Kidney glomerular epithelial cell (primary cell): Measurements from ENCODE around the gene HERC2.
"Not testable (repeated sequence)": the region's sequence is repeated elsewhere in the genome, so short reads cannot be mapped to it uniquely, and the experiment has no call there.

Experiments used
- DNase-seq: peaks from one replicate; lab custom pipeline; 2025; lab: John Stamatoyannopoulos, UW

HERC2 gene

DNA sequence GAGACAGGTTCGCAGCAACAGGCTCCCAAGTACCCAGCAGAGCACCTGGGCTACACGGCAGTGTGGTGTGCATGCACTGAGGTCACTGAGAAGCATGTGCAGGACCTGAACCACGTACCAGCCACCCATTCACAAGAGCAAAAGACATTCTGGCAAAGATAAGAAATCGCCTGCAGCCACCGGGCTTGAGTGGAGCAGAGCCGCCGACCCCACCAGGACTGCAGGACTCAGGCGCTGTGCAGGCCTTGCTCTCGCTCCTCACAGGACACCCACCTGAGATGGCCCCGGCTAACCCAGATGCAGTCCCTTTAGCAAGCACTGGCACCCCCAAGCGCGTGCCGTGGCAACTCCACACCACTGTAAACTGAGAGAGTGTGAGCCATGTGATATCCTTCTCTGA lies 190.6 kb downstream of the HERC2 start:
- no peak for DNase-seq

GRCh38 chr15:28130651-28131050 lies 191.3 kb downstream of the HERC2 start:
- DNase-seq, result no peak

GRCh38 chr15:28129231-28129848 lies 192.6 kb downstream of the HERC2 start:
- no peak for DNase-seq

DNA sequence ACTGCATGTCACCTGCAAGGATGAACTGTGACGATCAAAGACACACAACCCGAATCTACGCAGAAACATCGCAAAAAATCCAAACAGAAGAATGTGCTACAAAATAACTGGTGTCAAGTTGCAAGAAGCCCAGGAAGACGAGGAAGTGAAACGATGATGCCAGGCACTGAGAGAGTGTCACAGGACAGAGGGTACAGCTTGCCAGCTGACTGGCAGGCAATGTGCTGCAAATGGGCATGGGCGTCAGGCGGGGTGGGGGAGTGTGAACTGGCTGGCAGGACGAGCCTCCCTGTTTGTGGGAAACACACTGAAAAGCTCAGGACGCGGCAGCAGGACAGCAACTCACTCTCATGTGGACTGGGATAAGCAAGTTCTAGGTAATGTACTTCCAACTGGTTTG lies 193.9 kb downstream of the HERC2 start:
- DNase-seq, result no peak

DNA sequence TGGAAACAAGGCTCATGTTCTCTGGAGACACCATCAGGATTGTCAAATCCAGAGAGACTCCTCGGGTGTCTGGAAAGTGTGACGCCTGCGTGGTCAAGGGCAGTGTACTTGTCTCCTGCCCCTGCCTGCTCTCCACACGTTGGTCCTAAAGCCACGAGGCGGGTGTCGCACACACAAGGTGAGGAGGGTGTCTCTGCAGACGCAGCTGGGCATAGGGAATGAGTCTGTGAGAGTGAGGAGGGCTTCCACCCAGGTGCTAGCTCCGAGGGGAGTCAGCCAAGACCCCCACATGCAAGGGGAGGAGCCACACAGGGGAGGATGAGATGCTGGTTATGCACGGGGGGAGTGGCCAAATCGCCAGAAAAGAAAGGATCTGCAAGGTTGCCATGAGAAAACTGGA lies 194.9 kb downstream of the HERC2 start:
- DNase-seq, result no peak

- DNase-seq, result peak; percentile 13
Observed at GRCh38 chr15:28125673-28126651, 196.0 kb downstream of the HERC2 start.

DNA sequence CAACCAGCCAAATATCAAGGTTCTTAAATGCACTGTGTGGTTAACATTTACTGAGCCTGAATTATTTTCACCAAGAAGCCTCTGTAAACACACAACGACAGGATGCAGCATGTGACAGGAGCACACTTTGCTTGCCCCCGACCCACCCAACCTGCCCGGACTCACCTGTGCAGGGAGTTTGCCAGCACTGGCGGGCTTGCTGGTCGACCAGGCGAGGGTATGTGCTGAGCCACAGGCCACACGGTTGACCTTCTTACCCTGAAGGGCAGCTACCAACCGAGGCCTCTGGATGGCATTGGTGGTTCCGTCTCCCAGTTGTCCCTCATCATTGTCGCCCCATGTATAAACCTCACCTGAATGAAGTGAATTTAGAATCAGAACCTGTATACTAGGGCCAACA lies 197.1 kb downstream of the HERC2 start:
- no peak for DNase-seq

DNA sequence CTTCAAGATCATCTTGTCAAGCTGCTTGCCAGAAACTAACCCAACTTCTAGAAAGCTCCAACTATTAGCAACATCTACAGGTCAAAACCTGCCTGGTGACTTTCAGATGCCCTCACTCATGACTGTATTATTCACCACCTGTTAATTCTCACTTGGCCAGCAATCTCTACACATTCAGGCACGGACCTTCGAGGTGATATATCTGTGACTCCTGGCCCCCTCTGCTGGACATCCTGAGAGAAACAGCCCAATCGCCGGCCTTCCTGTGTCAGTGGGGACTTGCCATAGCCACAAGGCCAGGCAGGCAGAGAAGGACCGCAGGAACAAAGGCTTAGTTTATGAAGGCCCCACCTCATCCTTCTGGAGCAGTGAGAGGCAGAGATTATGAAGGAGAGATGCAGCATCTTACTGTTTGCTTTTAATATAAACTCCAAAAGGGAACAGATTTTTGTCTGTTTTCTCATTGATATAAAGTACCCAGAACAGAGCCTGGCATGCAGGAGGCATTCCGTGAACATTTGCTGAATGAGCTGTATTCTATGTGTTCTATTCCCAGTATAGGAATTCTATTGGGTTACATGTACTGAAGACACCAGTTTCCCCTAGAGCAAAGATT lies 198.5 kb downstream of the HERC2 start:
- DNase-seq, result peak; percentile 75

GRCh38 chr15:28122038-28122949 lies 199.7 kb downstream of the HERC2 start:
- DNase-seq, result no peak

DNA sequence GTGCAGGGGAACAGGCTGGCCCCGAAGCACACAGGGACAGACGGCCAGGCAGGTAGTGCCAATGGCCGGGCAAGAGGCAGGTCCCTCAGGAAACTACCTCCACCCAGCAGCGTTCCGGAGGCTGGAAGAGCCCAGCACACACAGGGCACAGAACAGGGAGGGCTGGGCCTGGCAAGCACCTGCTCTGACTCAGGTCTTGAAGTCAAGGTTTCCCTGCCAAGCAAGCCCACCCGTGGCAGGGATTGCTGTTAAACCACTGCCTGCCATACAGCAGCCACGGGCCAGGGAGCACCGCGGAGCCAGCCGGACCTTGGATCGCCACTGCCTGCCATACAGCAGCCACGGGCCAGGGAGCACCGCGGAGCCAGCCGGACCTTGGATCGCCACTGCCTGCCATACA lies 200.4 kb downstream of the HERC2 start:
- DNase-seq, result not testable (repeated sequence)

- DNase-seq, result no peak
Observed at GRCh38 chr15:28120359-28120640, 201.7 kb downstream of the HERC2 start.

- no peak for DNase-seq
Observed at GRCh38 chr15:28118531-28118930, 203.4 kb downstream of the HERC2 start.

DNA sequence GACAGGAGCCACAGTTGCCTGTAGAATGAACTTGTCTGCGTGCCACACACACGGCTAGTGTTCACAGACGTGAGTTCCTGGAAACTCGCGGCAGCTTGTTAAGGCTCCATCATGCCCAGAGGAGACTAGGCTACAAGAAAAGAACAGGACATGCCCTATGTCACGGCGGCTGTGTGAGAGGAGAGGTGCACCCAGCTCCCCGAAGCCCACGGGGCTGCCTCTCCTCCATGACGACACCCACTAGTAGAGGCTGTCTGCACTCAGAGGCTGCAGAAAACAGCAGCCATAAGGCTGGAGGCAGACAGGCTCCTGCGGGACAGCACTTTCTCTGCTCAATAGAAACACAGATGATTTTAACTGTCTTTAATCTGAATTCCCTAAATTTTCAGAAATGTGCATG lies 203.9 kb downstream of the HERC2 start:
- no peak for DNase-seq

DNA sequence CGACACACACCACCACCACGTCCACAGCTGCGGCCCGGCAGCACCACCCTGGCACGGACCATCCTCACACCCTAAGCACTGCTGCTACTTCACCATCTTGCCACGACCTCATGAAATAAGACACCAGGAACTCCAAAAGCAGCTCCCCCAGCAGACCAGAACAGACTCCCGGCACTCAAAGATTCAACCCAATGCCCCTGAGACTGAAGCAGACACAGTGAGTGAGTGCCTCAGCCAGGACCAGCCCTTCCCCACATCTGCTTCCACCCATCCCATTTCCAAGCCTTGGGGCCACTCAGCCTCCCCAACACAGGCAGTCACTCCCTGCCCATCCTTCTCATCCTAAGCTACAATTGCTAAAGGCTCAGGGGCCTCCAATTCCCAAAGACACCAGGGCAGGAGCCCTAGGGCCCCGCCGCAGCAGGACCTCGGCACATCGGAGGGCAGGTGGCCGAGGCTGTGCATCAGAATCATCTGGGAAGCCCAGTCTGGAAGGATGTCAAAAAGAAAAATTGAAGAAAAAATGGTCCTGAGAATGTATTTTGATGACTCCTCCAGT lies 204.5 kb downstream of the HERC2 start:
- no peak for DNase-seq

- DNase-seq, result no peak
Observed at GRCh38 chr15:28116521-28117431, 205.2 kb downstream of the HERC2 start.

DNA sequence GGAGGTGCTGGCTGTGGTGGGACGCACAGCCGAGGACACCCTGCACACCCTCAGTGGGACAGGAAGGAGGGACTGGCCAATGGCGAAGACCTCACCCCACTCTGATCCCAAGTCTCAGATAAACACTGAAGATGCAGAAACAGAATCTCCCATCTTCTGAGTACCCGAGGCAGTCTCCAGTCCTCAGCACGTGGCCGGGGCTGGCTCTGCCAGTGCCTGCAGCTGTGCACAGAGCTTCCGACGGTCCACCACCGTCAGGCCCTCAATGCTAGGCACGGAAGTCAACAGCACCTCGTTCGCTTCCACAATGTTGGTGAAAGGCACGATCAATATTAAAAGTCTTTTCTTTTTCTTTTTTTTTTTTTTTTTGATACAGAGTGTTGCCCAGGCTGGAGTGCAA lies 206.1 kb downstream of the HERC2 start:
- DNase-seq, result no peak

- no peak for DNase-seq
Observed at GRCh38 chr15:28114721-28115622, 207.0 kb downstream of the HERC2 start.

- DNase-seq, result no peak
Observed at GRCh38 chr15:28114114-28114455, 207.9 kb downstream of the HERC2 start.

DNA sequence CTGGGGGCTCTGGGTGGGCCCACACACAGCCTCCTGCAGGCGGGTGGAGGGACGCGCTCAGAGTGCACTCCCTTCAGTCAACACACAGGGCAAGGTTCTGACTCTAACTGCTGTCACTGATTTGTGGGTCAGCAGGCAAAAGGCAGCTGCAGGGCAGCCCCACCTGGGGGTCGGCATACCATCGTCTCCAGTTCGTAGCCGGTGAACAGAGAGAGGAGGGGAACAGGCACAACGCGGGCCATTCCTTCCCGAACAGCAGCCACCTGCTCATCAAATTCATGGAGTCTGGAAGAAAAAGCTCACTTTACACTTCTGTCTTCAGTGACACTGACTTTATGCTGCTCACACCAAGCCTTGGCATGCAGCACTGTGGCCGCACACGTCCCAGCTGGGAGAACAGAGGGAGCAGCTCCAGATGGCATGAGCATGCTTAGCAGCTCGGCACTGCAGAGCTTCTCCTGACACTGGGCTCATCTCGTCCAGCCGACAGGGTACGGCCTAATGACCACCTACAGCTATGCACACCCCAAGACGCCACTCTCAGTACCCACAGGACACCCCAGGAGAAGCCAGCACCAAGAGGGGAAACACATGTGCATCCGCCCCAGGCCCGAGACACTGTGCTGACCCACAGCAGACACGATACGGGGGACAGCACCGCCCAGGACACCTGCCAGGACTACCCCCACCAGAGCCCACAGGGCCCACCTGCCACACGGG lies 208.4 kb downstream of the HERC2 start:
- no peak for DNase-seq
